Lower leg skin (tissue), 4 donors: ENCODE results near the gene EPB41. TPM values are rescaled to one million over a fixed set of nuclear protein-coding genes. Genes with fewer than 3 reads are reported as not detected.

Experiments
- DNase-seq, 2 donors: peaks; one replicate each; pipeline ENCODE4 v3.0.0-alpha.2; 2019; ENCODE audit warnings: low spot score in 2 of 2
- H3K4me3 ChIP-seq: fragments of 200-600 bp; sonication (generic); 2 replicates; pipeline ENCODE4 v1.5.1; 2017; ENCODE audit warnings: mild to moderate bottlenecking, low read depth; ENCODE audit not compliant: poor library complexity, severe bottlenecking
- POLR2A ChIP-seq, 2 donors: fragments of 450-650 bp; IDR thresholded peaks; one replicate each; pipeline ENCODE4 v1.6.1; 2016 to 2017; ENCODE audit warnings: antibody characterized with exemption in 2 of 2, mild to moderate bottlenecking in 1 of 2, moderate library complexity in 1 of 2
- WGBS, 2 donors: methylation state at CpG; one replicate each; pipeline ENCODE4 v1.1.5; 2018; 5-methylcytosine and 5-hydroxymethylcytosine counted together
- intact Hi-C: fragments of 100-400 bp; cut with DNase I; formaldehyde crosslinking; loops from one replicate; pipeline ENCODE4 v1.15.0; 2023; ENCODE audit warnings: low total_unique reads
- total RNA-seq, 4 donors: library from RNA; depleted of rRNA; stranded (reverse); fragments of >200 nt; gene quantifications; one replicate each; pipeline ENCODE4 v1.1.0, GENCODE V29; 2016
- TF ChIP-seq, protein P1 (sequence below), 3 donors: fragments of 450-650 bp; IDR thresholded peaks; one replicate each; pipeline ENCODE4 v1.5.1; 2016; ENCODE audit warnings: antibody characterized with exemption in 3 of 3, mild to moderate bottlenecking in 3 of 3, moderate library complexity in 2 of 3

The EPB41 gene
- total RNA-seq, 4 donors from 2014 or later = 41.1 to 60.2 (median 50.3) TPM

GRCh38 chr1:29152046-29152805 lies 237.9 kb downstream of the EPB41 start:
- WGBS, 2 donors = 78 to 87% methylated on average over 8 of the region's 8 CpGs
- H3K4me3 ChIP-seq = no peak overlapping the region
- intact Hi-C loops = no loop called here
- no peak for TF ChIP-seq POLR2A (IDR thresholded peaks at IDR 0.05)
- TF ChIP-seq, protein P1, sequence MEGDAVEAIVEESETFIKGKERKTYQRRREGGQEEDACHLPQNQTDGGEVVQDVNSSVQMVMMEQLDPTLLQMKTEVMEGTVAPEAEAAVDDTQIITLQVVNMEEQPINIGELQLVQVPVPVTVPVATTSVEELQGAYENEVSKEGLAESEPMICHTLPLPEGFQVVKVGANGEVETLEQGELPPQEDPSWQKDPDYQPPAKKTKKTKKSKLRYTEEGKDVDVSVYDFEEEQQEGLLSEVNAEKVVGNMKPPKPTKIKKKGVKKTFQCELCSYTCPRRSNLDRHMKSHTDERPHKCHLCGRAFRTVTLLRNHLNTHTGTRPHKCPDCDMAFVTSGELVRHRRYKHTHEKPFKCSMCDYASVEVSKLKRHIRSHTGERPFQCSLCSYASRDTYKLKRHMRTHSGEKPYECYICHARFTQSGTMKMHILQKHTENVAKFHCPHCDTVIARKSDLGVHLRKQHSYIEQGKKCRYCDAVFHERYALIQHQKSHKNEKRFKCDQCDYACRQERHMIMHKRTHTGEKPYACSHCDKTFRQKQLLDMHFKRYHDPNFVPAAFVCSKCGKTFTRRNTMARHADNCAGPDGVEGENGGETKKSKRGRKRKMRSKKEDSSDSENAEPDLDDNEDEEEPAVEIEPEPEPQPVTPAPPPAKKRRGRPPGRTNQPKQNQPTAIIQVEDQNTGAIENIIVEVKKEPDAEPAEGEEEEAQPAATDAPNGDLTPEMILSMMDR (IDR thresholded peaks at IDR 0.05) = no peak
- DNase-seq = peak in 1 of 2 donors; percentile 39

DNA sequence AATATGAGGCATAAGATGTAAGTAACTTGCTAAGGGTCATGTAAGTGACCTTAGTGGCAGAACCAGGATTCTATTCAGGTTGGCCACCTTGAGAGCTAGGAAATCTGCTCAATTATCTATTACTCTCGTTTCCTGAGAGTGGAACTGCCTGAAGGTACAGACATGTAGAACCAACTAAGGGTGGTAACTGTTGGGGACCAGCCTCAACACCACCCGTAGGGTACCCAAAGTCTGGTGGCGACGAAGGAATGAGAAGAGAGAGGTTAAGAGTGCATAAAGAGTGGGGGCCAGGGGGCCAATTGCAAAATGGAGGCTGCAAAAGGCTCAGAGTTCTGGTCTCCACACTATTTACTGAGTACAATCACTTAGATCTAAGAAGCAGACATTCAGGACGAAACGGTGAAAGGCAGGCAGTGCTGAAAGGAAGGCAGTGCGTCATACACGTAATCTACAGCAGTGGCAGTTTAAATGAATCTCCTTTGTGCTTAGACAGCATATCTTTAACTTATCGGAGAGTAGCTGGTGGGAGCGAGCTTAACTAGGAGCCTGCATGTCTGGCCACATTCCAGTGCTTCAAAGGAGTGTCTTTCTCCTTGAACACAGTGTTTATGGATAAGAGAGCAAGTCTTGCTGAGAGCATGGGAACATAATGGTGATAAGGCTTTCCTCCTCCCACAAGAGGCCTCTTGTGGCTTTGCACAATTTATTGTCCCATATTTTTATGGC lies 242.3 kb downstream of the EPB41 start:
- no peak overlapping the region for H3K4me3 ChIP-seq
- intact Hi-C loops = no loop called here
- TF ChIP-seq POLR2A (IDR thresholded peaks at IDR 0.05) = no peak
- TF ChIP-seq, protein P1 (IDR thresholded peaks at IDR 0.05) = no peak
- 64 to 68% methylated on average over 10 of the region's 10 CpGs for WGBS, 2 donors
- DNase-seq = no peak

DNA sequence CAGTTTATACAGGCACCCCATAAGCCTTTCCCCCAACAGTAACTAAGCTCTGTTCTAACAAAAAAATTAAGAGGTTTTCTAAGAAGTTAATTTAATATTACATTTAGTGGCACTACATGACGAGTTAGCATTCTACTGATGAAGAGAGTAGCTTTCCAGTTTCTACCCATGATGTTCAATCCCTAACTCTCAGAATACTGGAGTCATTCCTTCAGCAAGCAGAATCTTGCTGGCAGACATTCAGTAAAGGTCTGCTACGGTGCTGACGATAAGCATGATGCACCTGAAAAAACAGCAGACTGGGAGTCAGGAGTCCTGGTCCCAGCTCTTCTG lies 242.9 kb downstream of the EPB41 start:
- TF ChIP-seq, protein P1 (IDR thresholded peaks at IDR 0.05) = no peak
- TF ChIP-seq POLR2A (IDR thresholded peaks at IDR 0.05) = no peak
- H3K4me3 ChIP-seq = no peak overlapping the region
- DNase-seq = no peak
- intact Hi-C loops = no loop called here
- 82 to 89% methylated on average over 3 of the region's 3 CpGs for WGBS, 2 donors

GRCh38 chr1:29159773-29160172 lies 245.4 kb downstream of the EPB41 start:
- DNase-seq = peak in 1 of 2 donors; percentile 40
- WGBS, 2 donors = 74 to 76% methylated on average over 3 of the region's 3 CpGs
- no peak overlapping the region for H3K4me3 ChIP-seq
- TF ChIP-seq, protein P1 (IDR thresholded peaks at IDR 0.05) = no peak
- no peak for TF ChIP-seq POLR2A (IDR thresholded peaks at IDR 0.05)
- intact Hi-C loops = no loop called here

- no peak for DNase-seq
- TF ChIP-seq, protein P1 (IDR thresholded peaks at IDR 0.05) = no peak
- TF ChIP-seq POLR2A (IDR thresholded peaks at IDR 0.05) = no peak
- 57 to 63% methylated on average over 4 of the region's 4 CpGs for WGBS, 2 donors
- H3K4me3 ChIP-seq = no peak overlapping the region
- intact Hi-C loops = no loop called here
Measured at GRCh38 chr1:29162025-29162424, 247.7 kb downstream of the EPB41 start.
